CD14-positive monocyte (primary cell): ENCODE results near the gene TMEM271. TPM values are rescaled to one million over a fixed set of nuclear protein-coding genes. Genes with fewer than 3 reads are reported as not detected.
"Not testable (repeated sequence)": the region's sequence is repeated elsewhere in the genome, so short reads cannot be mapped to it uniquely, and the experiment has no call there.

Source experiments
- DNase-seq, 3 donors: peaks; one replicate each; pipeline ENCODE4 v3.0.0-alpha.2; 2011 to 2022
- H2AFZ ChIP-seq: 2 replicates; pipeline ENCODE4 v1.6.0; 2012; ENCODE audit warnings: mild to moderate bottlenecking, low read depth, low read length, inconsistent platforms; ENCODE audit not compliant: insufficient read depth, poor library complexity, severe bottlenecking
- H3K27ac ChIP-seq, 2 donors: 1 replicate in 1 of 2; 2 replicates in 1 of 2; pipeline ENCODE4 v1.5.1; 2012 to 2013; ENCODE audit warnings: low read length in 2 of 2, control low read depth in 1 of 2, inconsistent platforms in 1 of 2, low read depth in 1 of 2, mild to moderate bottlenecking in 1 of 2
- H3K27me3 ChIP-seq, 2 donors: one replicate each; pipeline versions ENCODE4 v1.6.0 to v1.6.1; 2011 to 2013; ENCODE audit warnings: low read length in 2 of 2; ENCODE audit not compliant: control insufficient read depth in 2 of 2, insufficient read depth in 2 of 2
- H3K36me3 ChIP-seq, 2 donors: replicated peaks in 1 of 2; 1 replicate in 1 of 2; 2 replicates in 1 of 2; pipeline versions ENCODE4 v1.5.1 to v1.6.1; 2012 to 2013; ENCODE audit warnings: low read length in 2 of 2, control low read depth in 1 of 2, inconsistent platforms in 1 of 2, mild to moderate bottlenecking in 1 of 2; ENCODE audit not compliant: insufficient read depth in 2 of 2, control insufficient read depth in 1 of 2
- H3K4me1 ChIP-seq, 2 donors: 1 replicate in 1 of 2; 2 replicates in 1 of 2; pipeline versions ENCODE4 v1.5.1 to v1.6.1; 2012 to 2013; ENCODE audit warnings: low read length in 2 of 2, control low read depth in 1 of 2, inconsistent platforms in 1 of 2, mild to moderate bottlenecking in 1 of 2, moderate library complexity in 1 of 2; ENCODE audit not compliant: insufficient read depth in 2 of 2, control insufficient read depth in 1 of 2
- H3K4me2 ChIP-seq: replicated peaks from 2 replicates; pipeline ENCODE3; 2012; ENCODE audit warnings: low read length, moderate library complexity, mild to moderate bottlenecking; ENCODE audit not compliant: poor library complexity, severe bottlenecking; ENCODE audit errors: extremely low read depth
- H3K4me3 ChIP-seq, 3 experiments: fragments of 200-600 bp in 1 of 3; sonication (generic) in 1 of 3; replicated peaks in 1 of 3; 1 replicate in 2 of 3; 2 replicates in 1 of 3; pipeline ENCODE4 v1.5.1; 2011 to 2013; ENCODE audit warnings: low read length in 3 of 3, mild to moderate bottlenecking in 3 of 3, control low read depth in 2 of 3, low read depth in 2 of 3, inconsistent platforms in 1 of 3, moderate library complexity in 1 of 3
- H3K79me2 ChIP-seq: 2 replicates; pipeline ENCODE4 v1.6.0; 2012; ENCODE audit warnings: mild to moderate bottlenecking, control low read depth, inconsistent platforms, low read length, moderate library complexity; ENCODE audit not compliant: insufficient read depth
- H3K9ac ChIP-seq: 2 replicates; pipeline ENCODE4 v1.6.0; 2017; ENCODE audit warnings: low read length, mild to moderate bottlenecking; ENCODE audit not compliant: insufficient read depth, poor library complexity, severe bottlenecking
- H3K9me3 ChIP-seq, 2 donors: replicated peaks in 1 of 2; 1 replicate in 1 of 2; 2 replicates in 1 of 2; pipeline versions ENCODE4 v1.5.1 to v1.6.1; 2012 to 2013; ENCODE audit warnings: low read length in 2 of 2, control low read depth in 1 of 2; ENCODE audit not compliant: control insufficient read depth in 1 of 2, insufficient read depth in 1 of 2
- H4K20me1 ChIP-seq: 2 replicates; pipeline ENCODE4 v1.6.0; 2012; ENCODE audit warnings: mild to moderate bottlenecking, low read length, control low read depth, moderate library complexity; ENCODE audit not compliant: insufficient read depth
- H3K27ac Mint-ChIP-seq, 7 donors: one replicate each; pipeline ENCODE4 v1.8.0; 2020; ENCODE audit warnings: mild to moderate bottlenecking in 7 of 7, mixed read lengths in 7 of 7, moderate library complexity in 6 of 7, inconsistent platforms in 2 of 7
- H3K27me3 Mint-ChIP-seq, 3 donors: one replicate each; pipeline ENCODE4 v1.8.0; 2021 to 2022; ENCODE audit warnings: low read depth in 3 of 3, mild to moderate bottlenecking in 3 of 3, mixed read lengths in 3 of 3, moderate library complexity in 3 of 3, inconsistent platforms in 1 of 3
- H3K36me3 Mint-ChIP-seq, 2 donors: one replicate each; pipeline ENCODE4 v1.8.0; 2020; ENCODE audit warnings: mixed read lengths in 2 of 2, inconsistent platforms in 1 of 2, mild to moderate bottlenecking in 1 of 2
- H3K4me1 Mint-ChIP-seq: one replicate; pipeline ENCODE4 v1.8.0; 2020; ENCODE audit warnings: mild to moderate bottlenecking, mixed read lengths
- H3K4me3 Mint-ChIP-seq, 2 donors: one replicate each; pipeline ENCODE4 v1.8.0; 2020; ENCODE audit warnings: mild to moderate bottlenecking in 2 of 2, mixed read lengths in 2 of 2, moderate library complexity in 1 of 2
- H3K9me3 Mint-ChIP-seq, 7 donors: one replicate each; pipeline ENCODE4 v1.8.0; 2020 to 2022; ENCODE audit warnings: mixed read lengths in 7 of 7, mild to moderate bottlenecking in 6 of 7, moderate library complexity in 6 of 7, inconsistent platforms in 2 of 7
- CTCF ChIP-seq: fragments of 200-600 bp; IDR thresholded peaks from one replicate; pipeline ENCODE4 v1.8.0; 2022; ENCODE audit warnings: antibody characterized with exemption, mild to moderate bottlenecking
- whole genome bisulfite sequencing: methylation state at CpG from one replicate; pipeline ENCODE4 v1.1.5; 2013; ENCODE audit warnings: missing lambda C conversion rate; ENCODE audit not compliant: insufficient coverage; 5-methylcytosine and 5-hydroxymethylcytosine counted together
- intact Hi-C, 2 donors: fragments of 100-400 bp; cut with micrococcal nuclease; formaldehyde crosslinking; loops; one replicate each; pipeline versions ENCODE4 v1.15.0 to v1.15.1; 2023
- polyA plus RNA-seq, 3 donors: library from polyadenylated mRNA; depleted of rRNA in 1 of 3; unstranded in 2 of 3; stranded (reverse) in 1 of 3; fragments of 300-500 nt in 2 of 3; fragments of >200 nt in 1 of 3; fragmentation: Illumina TruSeq in 2 of 3; gene quantifications; 1 replicate in 2 of 3; 2 replicates in 1 of 3; pipeline ENCODE4 v1.2.3, GENCODE V29; 2012 to 2021

Gene TMEM271
- polyA plus RNA-seq, 3 donors: not detected

DNA sequence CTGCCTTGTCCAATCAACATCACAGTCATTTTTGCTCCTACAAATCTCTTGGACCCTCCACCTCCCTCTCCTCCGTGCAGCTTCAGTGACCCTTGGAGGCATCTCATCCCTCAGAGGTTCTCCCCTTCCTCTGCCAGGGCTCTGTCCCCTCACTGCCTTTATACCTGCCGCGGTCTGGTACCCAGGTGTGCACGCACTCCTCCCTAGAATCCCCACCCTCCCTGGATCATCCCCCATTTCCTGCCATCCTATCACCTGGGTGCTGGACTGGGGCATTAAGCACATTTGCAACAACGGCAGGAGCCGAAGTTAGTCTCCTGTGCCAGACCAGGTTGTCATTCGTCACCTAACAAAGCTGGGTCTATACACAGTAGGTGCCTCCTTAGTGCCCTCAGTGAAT lies 10.1 kb downstream of the TMEM271 start:
- no peak overlapping the region for H3K4me3 Mint-ChIP-seq
- H3K4me1 Mint-ChIP-seq: no peaks in the 10 kb centered on the region
- H3K9me3 Mint-ChIP-seq: peaks cover 32 to 49% (median 45%) of the 10 kb centered on the region in 7 donors
- Histone ChIP-seq H3K9me3 (peaks cover 10 to 12% of the 10 kb centered on the region in 2 donors), H3K4me1 (no peaks in the 10 kb centered on the region), H2AFZ (no peak overlapping the region), H3K27me3 (no peaks in the 10 kb centered on the region), H3K4me2 (no peak overlapping the region), H3K27ac (no peak overlapping the region), H3K4me3 (no peak overlapping the region), H4K20me1 (no peaks in the 10 kb centered on the region), H3K36me3 (no peaks in the 10 kb centered on the region), H3K79me2 (no peaks in the 10 kb centered on the region), H3K9ac (no peak overlapping the region)
- no peak for TF ChIP-seq CTCF
- no peak for DNase-seq
- no peak overlapping the region for H3K27ac Mint-ChIP-seq
- intact Hi-C loops: no loop called here
- peaks cover 3 to 9% (median 8%) of the 10 kb centered on the region in 3 donors for H3K27me3 Mint-ChIP-seq
- 88% methylated on average over 7 of the region's 7 CpGs for WGBS
- no peaks in the 10 kb centered on the region for H3K36me3 Mint-ChIP-seq

GRCh38 chr4:565614-566013 lies 10.5 kb downstream of the TMEM271 start:
- H3K36me3 ChIP-seq, H3K27me3 ChIP-seq, H3K4me2 ChIP-seq, H3K4me1 ChIP-seq, H3K4me3 Mint-ChIP-seq, H3K27ac Mint-ChIP-seq, H3K4me1 Mint-ChIP-seq, intact Hi-C loops, H3K36me3 Mint-ChIP-seq, DNase-seq, H3K4me3 ChIP-seq, H3K27ac ChIP-seq, H3K9ac ChIP-seq, H4K20me1 ChIP-seq, H2AFZ ChIP-seq, H3K79me2 ChIP-seq, H3K27me3 Mint-ChIP-seq: not testable (repeated sequence)
- no CpG with 5 or more reads among the region's 1 CpG for WGBS
- peaks cover 37 to 51% (median 46%) of the 10 kb centered on the region in 7 donors for H3K9me3 Mint-ChIP-seq
- peaks cover 10 to 16% of the 10 kb centered on the region in 2 donors for H3K9me3 ChIP-seq

DNA sequence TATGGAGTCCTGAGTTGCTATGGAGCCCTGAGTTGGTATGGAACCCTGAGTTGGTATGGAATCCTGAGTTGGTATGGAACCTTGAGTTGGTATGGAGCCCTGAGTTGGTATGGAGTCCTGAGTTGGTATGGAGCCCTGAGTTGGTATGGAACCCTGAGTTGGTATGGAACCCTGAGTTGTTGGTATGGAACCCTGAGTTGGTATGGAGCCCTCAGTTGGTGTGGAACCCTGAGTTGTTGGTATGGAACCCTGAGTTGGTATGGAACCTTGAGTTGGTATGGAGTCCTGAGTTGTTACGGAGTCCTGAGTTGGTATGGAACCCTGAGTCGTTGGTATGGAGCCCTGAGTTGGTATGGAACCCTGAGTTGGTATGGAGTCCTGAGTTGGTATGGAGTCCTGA lies 13.6 kb downstream of the TMEM271 start:
- H3K27me3 Mint-ChIP-seq: not testable (repeated sequence)
- WGBS: 100% methylated on average over 2 of the region's 2 CpGs

More for the DNA sequence above, 13.6 kb downstream of the TMEM271 start:
- H4K20me1 ChIP-seq, H3K79me2 ChIP-seq, H3K9ac ChIP-seq, H3K4me1 Mint-ChIP-seq, H3K27ac Mint-ChIP-seq, DNase-seq, H3K4me2 ChIP-seq, H3K36me3 ChIP-seq, H3K36me3 Mint-ChIP-seq, H3K4me3 Mint-ChIP-seq, H3K27ac ChIP-seq, H2AFZ ChIP-seq, H3K27me3 ChIP-seq, H3K4me3 ChIP-seq, intact Hi-C loops, H3K4me1 ChIP-seq: not testable (repeated sequence)
- H3K9me3 Mint-ChIP-seq: peaks cover 44 to 63% (median 57%) of the 10 kb centered on the region in 7 donors
- H3K9me3 ChIP-seq: peaks cover 10 to 23% of the 10 kb centered on the region in 2 donors
